Head of caudate nucleus (tissue), 42 donors: ENCODE measurements around the gene SYNGR4.

Source experiments
- DNase-seq, 42 donors: peaks; one replicate each; pipeline versions ENCODE4 v3.0.0 to v3.0.0-alpha.2; 2020 to 2021; ENCODE audit warnings: mixed read lengths in 7 of 42
- intact Hi-C: fragments of 100-400 bp; cut with DNase I; formaldehyde crosslinking; loops from one replicate; pipeline ENCODE4 v1.15.0; 2022

The SYNGR4 gene

DNA sequence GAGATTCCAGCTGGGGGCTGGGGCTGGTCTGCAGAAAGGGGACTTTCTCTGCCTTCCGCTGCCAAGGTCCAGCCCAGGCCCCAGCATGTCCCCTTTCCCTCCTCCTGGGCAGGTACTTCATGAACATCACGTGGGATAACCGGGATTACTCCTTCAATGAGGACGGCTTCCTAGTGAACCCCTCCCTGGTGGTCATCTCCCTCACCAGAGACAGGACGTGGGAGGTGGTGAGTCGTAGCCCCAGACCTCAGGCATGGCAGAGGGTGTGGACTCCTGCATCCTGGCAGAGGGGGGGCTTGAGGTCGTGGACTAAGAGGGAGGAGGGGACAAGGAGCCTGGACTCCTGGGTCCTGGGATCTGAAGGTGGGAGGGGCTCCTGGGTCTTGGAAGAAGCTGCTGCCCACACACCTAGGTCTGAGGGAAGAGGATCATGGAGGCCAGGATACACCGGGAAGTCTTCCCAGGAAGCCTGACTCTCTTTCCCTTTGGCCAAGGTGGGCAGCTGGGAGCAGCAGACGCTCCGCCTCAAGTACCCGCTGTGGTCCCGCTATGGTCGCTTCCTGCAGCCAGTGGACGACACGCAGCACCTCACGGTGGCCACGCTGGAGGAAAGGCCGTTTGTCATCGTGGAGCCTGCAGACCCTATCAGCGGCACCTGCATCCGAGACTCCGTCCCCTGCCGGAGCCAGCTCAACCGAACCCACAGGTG is 49.9 kb downstream of the SYNGR4 start:
- intact Hi-C loops = no loop called here
- DNase-seq = peak in 1 of 42 donors; percentile 16

DNA sequence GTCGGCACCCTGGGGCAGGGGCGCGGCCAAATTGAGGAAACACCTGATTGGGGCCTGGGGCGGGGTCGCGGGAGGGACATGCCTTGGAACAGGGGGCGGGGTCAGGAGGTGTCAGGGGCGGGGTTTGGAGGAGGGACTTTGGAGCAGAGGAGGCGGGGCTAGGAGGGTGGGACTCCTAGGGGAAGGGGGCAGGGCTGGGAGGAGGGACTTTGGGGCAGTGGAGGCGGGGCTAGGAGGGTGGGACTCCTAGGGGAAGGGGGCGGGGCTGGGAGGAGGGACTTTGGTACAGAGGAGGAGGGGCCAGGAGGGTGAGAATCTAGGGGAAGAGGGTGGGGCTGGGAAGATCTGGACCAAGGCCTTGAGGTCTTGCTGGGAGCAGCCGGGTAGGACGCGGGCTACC is 51.2 kb downstream of the SYNGR4 start:
- intact Hi-C loops = no loop called here
- peak in 37 of 42 donors; percentile 13 to 74 (median 50) for DNase-seq

- DNase-seq = no peak
- intact Hi-C loops = no loop called here
Measured at GRCh38 chr19:48415806-48416221, 51.6 kb downstream of the SYNGR4 start.

DNA sequence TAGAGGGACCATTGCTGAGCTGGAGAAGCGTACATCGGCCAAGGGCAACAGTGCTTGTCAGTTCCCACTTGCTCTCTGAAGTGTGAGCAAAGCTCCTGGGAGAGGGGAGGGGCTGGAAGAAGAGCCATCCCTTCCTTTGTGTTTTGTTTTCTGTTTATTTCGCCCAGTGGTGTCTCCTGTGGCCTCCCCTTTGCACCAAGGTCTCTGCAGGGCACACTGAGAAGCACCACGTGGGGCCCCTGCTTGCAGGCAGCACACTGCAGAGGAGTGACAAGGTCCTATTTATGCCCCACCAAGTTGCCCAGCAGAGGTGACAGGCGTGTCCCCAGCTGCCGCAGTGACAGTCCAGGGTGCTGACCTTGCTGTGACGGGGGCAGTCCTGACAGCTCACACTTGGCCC is 53.3 kb downstream of the SYNGR4 start:
- DNase-seq = no peak
- intact Hi-C loops = no loop called here

DNA sequence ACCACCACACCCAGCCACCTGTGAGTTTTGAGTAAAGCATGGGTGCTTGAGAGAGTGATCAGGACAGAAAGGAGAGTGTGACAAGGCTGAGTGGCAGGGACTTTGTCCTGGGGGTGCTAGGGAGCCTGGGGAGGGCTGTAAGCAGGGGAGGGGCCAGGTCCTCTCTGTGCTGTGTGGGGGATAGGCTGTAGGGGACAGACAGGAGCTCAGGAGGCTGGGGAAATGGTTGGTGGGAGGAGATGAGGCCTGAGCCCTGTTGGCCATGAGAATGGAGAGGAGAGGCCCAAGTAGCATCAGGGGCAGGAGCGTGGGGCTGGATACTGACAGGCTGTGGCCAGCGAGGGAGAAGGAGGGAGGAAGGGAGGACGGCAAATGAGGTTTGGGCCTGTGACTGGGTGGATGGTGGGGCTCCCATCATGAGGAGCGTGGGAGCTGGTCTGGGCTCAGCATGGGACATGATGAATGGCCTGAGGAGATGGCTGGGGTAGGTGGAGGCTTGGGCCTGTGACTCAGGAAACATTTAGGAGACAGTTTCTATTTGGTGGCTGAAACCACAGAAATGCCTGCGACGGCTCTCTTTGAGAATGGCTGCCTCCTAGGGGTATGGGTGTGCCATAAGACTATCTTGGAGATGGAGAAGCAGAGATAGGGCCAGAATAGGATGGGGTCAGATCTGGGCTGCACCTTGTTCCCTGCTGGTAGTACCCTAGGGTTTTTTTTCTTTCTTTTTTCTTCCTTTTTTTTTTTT is 54.3 kb downstream of the SYNGR4 start:
- DNase-seq = no peak
- intact Hi-C loops = no loop called here

DNA sequence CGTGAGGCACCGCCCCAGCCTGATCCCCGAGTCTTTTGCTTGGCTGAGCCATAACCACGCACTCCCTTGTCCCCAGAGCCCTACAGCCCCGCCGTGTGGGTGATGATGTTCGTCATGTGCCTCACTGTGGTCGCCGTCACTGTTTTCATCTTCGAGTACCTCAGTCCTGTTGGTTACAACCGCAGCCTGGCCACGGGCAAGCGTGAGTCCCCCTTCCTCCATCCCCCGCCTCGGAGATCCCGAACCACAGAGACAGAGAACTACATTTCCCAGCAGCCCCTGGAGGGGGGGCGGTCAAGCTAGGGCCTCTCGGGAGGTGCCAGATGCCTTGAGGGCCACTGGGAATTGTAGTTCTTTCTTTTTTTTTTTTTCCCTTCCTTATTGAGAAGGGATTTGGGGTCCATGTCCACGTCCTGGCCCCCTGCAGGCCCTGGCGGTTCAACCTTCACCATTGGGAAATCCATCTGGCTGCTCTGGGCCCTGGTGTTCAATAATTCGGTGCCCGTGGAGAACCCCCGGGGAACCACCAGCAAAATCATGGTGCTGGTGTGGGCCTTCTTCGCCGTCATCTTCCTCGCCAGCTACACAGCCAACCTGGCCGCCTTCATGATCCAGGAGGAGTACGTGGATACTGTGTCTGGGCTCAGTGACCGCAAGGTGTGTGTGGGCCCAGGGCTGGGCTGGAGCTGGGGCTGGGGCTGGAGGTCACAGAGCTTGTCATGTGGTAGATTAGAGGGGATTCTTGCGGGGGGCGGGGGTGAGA is 55.2 kb downstream of the SYNGR4 start:
- peak; percentile 27 to 82 (median 62) for DNase-seq
- intact Hi-C loops = no loop called here

DNA sequence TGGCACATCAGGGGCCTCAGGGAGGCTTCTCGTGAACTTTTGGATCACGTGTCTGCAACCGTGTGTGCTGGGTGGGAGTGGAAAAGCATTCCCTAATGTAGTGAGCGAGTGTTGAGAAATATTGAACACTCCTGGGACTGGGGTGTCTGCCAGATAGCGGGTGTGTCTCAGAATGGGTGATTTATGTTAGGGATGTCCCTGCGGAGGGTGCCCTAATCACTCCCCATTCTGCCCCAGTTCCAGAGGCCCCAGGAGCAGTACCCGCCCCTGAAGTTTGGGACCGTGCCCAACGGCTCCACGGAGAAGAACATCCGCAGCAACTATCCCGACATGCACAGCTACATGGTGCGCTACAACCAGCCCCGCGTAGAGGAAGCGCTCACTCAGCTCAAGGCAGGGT is 57.4 kb downstream of the SYNGR4 start:
- DNase-seq = no peak
- intact Hi-C loops = no loop called here

DNA sequence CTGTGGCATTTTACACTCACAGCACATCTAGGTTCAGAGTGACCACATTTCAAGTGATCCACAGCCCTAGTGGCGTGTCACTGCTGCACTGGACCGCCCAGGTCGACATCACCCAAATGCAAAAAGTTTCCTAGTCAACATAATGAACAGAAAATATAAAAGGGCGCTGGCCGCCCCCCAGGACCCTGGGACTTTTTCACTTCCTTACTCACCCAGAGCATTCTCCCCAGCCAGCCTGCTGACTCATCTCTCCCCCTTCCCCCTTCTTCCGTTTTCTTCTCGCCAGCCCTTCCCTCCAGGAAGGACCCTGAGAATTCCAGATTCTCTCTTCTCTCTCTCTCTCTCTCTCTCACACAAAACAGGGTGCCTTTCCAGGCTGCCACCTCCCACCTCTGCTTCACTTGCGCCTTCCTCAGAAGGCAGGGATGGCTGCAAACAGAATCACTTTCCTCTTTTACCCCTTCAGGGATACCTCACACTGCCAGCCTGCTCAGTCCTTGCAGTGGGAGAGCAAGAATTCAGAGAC is 60.6 kb downstream of the SYNGR4 start:
- peak in 14 of 42 donors; percentile 24 to 67 (median 32) for DNase-seq
- intact Hi-C loops = no loop called here
